Activated CD8-positive, alpha-beta T cell treated with anti-CD3 and anti-CD28 coated beads for 36 hours (primary cell): Measurements from ENCODE around the gene VPS37D. TPM values are rescaled to one million over a fixed set of nuclear protein-coding genes. Genes with fewer than 3 reads are reported as not detected.
"Not testable (repeated sequence)": the region's sequence is repeated elsewhere in the genome, so short reads cannot be mapped to it uniquely, and the experiment has no call there.

Experiments
- ATAC-seq: fragments of 200-7000 bp; cut with Tn5 transposase; one replicate; pipeline ENCODE4 v1.10.0; 2021; ENCODE audit warnings: mild to moderate bottlenecking, moderate library complexity
- CTCF ChIA-PET: fragments of 350-600 bp; sonication (Branson Sonifier 250); formaldehyde crosslinking; loops from one replicate; lab custom pipeline; 2021; ENCODE audit warnings: antibody characterized with exemption; lab: Charles Lee
- POLR2A ChIA-PET: fragments of 350-600 bp; sonication (Branson Sonifier 250); formaldehyde crosslinking; loops from one replicate; lab custom pipeline; 2021; ENCODE audit warnings: antibody characterized with exemption; lab: Charles Lee
- DNase-seq: peaks from one replicate; pipeline ENCODE4 v3.0.0-alpha.2; 2020
- H3K27ac Mint-ChIP-seq: one replicate; pipeline ENCODE4 v1.8.0; 2021; ENCODE audit warnings: mild to moderate bottlenecking, mixed read lengths
- H3K27me3 Mint-ChIP-seq: one replicate; pipeline ENCODE4 v1.8.0; 2021; ENCODE audit warnings: mixed read lengths
- H3K36me3 Mint-ChIP-seq: one replicate; pipeline ENCODE4 v1.8.0; 2021; ENCODE audit warnings: low read depth, mixed read lengths
- H3K4me1 Mint-ChIP-seq: one replicate; pipeline ENCODE4 v1.8.0; 2021; ENCODE audit warnings: low read depth, mixed read lengths
- H3K4me3 Mint-ChIP-seq: one replicate; pipeline ENCODE4 v1.8.0; 2021; ENCODE audit warnings: mild to moderate bottlenecking, moderate library complexity, mixed read lengths
- H3K9me3 Mint-ChIP-seq: one replicate; pipeline ENCODE4 v1.8.0; 2021; ENCODE audit warnings: mixed read lengths
- intact Hi-C: fragments of 100-400 bp; cut with micrococcal nuclease; formaldehyde crosslinking; loops from one replicate; pipeline ENCODE4 v1.10.0; 2022
- total RNA-seq, 2 experiments: library from RNA; stranded (reverse); gene quantifications; one replicate each; pipeline ENCODE4 v1.2.3, GENCODE V29; 2021
- TF ChIP-seq, protein P1 (sequence below): fragments of 200-600 bp; IDR thresholded peaks from one replicate; pipeline ENCODE4 v1.8.0; 2022; ENCODE audit warnings: antibody characterized with exemption, mild to moderate bottlenecking

The VPS37D gene
- total RNA-seq, 2 experiments from 2014 or later: 0.87 to 1.1 TPM

DNA sequence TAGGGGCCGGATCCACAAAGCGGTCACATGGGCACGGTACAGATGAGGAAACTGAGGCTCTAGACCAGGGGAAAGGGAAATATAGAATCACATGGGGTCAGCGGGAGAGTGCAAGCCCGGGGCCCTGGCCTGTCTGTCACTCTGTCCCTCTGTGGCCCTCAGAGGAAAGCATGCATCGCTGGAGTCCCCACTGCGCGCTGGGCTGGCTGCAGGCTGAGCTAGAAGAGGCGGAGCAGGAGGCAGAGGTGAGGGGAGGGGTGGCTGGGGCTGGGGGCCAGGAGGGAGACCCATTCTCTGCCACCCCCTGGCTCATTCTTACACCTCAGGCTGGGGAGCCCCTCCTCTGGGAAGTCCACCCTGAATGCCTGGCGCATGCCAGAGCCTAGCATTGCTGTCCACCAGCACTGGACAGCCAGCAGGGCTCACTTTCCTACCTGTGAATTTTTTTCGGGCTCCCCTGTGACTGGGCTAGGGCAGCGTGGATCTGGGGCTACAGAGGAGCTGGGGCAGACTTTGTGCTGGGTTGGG, 2.3 kb downstream of the VPS37D start:
- intact Hi-C loops: loop anchor here (2.0 to 5.0 kb wide), 2 partner anchors 57 to 63 kb away; no protein-coding TSS in a partner anchor
- no peak overlapping the region for H3K4me3 Mint-ChIP-seq

DNA sequence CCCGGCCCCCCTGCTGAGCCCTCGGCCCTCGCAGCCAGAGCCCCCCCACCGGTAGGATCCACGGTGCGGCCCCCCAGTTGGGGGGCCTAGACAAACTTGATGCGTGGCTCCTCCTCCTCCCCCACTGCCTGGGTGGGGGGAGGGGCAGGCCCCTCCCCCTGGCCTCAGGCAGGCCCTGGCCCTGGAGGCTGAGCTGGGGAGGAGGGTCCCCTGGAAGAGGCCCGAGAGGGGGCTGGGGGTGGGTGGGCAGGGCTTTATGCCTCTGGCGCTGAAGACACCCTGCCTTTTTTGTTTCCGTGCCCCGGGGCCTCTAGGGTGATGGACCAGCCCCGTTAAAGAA, 3.7 kb downstream of the VPS37D start:
- intact Hi-C loops: no loop called here
- POLR2A ChIA-PET: interaction anchor here (1.1 kb wide), 1 partner anchor 13 kb away, joined by 3 read pairs; the partner anchor contains the start of genes BUD23 and DNAJC30
- no peaks in the 10 kb centered on the region for H3K36me3 Mint-ChIP-seq
- H3K27ac Mint-ChIP-seq: no peak overlapping the region
- CTCF ChIA-PET: interaction anchor here (1.3 to 5.3 kb wide), 2 partner anchors 30 to 64 kb away, joined by 3 to 37 read pairs; no protein-coding TSS in a partner anchor
- no peaks in the 10 kb centered on the region for H3K9me3 Mint-ChIP-seq
- TF ChIP-seq, protein P1, sequence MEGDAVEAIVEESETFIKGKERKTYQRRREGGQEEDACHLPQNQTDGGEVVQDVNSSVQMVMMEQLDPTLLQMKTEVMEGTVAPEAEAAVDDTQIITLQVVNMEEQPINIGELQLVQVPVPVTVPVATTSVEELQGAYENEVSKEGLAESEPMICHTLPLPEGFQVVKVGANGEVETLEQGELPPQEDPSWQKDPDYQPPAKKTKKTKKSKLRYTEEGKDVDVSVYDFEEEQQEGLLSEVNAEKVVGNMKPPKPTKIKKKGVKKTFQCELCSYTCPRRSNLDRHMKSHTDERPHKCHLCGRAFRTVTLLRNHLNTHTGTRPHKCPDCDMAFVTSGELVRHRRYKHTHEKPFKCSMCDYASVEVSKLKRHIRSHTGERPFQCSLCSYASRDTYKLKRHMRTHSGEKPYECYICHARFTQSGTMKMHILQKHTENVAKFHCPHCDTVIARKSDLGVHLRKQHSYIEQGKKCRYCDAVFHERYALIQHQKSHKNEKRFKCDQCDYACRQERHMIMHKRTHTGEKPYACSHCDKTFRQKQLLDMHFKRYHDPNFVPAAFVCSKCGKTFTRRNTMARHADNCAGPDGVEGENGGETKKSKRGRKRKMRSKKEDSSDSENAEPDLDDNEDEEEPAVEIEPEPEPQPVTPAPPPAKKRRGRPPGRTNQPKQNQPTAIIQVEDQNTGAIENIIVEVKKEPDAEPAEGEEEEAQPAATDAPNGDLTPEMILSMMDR: no peak
- peaks cover 8% of the 10 kb centered on the region for H3K4me1 Mint-ChIP-seq
- DNase-seq: no peak
- peaks cover 8% of the 10 kb centered on the region for H3K27me3 Mint-ChIP-seq
- no peak overlapping the region for H3K4me3 Mint-ChIP-seq
- ATAC-seq: no peak

More for the DNA sequence above, 2.3 kb downstream of the VPS37D start:
- POLR2A ChIA-PET: no interaction called here
- TF ChIP-seq, protein P1: no peak
- DNase-seq (no peak), ATAC-seq (no peak)
- H3K36me3 Mint-ChIP-seq: no peaks in the 10 kb centered on the region
- no peak overlapping the region for H3K27ac Mint-ChIP-seq
- CTCF ChIA-PET: interaction anchor here (5.3 kb wide), 1 partner anchor 62 kb away, joined by 37 read pairs; no protein-coding TSS in a partner anchor
- H3K9me3 Mint-ChIP-seq: no peaks in the 10 kb centered on the region
- H3K4me1 Mint-ChIP-seq: peaks cover 11% of the 10 kb centered on the region
- H3K27me3 Mint-ChIP-seq: peaks cover 18% of the 10 kb centered on the region

DNA sequence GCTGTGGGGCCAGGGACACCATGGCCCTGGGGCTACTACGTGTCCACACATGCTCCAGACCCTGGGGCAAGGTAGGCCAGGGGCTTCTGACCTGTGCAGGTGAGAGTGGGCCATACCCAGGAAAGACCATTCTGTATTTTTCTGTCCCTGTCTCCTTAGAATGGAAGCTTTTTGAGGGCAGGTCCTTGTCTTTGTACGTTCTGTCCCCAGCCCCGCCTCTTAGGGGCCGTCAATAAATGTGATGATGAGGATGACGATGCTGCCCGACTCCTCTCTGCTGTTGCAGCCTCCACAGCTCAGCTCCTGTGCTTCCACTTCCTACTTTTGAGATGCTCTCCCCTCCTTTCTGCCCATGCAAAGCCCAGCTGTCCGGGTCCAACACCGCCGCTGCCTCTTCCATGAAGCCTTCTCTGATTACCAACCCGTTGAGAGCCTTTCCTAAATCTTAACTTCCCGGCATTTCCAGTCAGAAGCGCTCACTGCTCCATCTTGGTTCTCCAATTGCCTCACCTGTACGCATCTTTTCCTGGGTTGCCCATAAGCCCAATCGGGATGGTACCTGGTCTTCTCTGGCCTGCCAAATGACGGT, 4.3 kb downstream of the VPS37D start:
- Mint-ChIP-seq H3K36me3 (no peaks in the 10 kb centered on the region), H3K27me3 (peaks cover 8% of the 10 kb centered on the region), H3K4me3 (no peak overlapping the region), H3K27ac (no peak overlapping the region), H3K9me3 (no peaks in the 10 kb centered on the region), H3K4me1 (peaks cover 8% of the 10 kb centered on the region)
- CTCF ChIA-PET: interaction anchor here (1.3 to 5.3 kb wide), 2 partner anchors 29 to 64 kb away, joined by 3 to 37 read pairs; no protein-coding TSS in a partner anchor
- POLR2A ChIA-PET: interaction anchor here (1.1 kb wide), 1 partner anchor 12 kb away, joined by 3 read pairs; the partner anchor contains the start of genes BUD23 and DNAJC30
- TF ChIP-seq, protein P1: no peak
- DNase-seq: no peak
- intact Hi-C loops: no loop called here
- no peak for ATAC-seq

DNA sequence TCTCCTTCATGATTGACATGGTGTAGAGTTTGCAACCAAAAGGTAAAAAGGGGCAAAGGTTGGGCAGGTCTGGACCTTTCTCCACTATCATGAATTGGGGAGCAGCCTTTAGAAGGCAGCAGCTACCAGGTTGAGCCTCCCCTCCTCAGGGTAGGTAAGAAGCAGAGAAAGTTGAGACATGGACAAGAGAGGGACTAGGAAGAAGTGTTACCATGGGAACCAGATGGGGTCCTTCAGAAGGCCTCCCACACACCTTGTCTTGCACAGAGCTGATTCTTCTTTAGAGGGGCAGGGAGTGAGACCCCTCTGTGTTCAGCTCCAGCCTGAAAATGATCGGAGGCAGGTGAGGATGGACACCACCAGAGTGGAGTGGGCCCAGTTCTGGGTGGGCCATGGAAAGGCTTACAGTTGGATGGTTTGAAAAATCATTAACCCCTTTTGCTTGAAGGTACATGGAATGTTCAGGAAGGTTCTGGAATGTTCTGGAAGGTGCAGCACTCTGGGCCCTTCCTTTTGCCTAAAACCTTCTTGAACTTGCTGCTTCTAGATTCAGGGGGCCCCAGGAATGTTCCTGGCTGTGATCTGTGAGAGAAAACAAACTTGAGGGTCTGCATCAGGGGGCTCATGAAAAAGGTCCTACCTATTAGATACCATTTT, 7.0 kb downstream of the VPS37D start:
- ATAC-seq (no peak), DNase-seq (no peak)
- Mint-ChIP-seq H3K4me3 (no peak overlapping the region), H3K9me3 (peaks cover 2% of the 10 kb centered on the region), H3K27me3 (peaks cover 2% of the 10 kb centered on the region), H3K36me3 (peaks cover 18% of the 10 kb centered on the region), H3K4me1 (peaks cover 6% of the 10 kb centered on the region), H3K27ac (no peak overlapping the region)
- CTCF ChIA-PET: interaction anchor here (3.0 kb wide), 1 partner anchor 68 kb away, joined by 16 read pairs; no protein-coding TSS in a partner anchor
- TF ChIP-seq, protein P1: no peak
- POLR2A ChIA-PET: interaction anchor here (0.6 to 1.0 kb wide), 2 partner anchors 17 to 132 kb away, joined by 3 read pairs; no protein-coding TSS in a partner anchor
- intact Hi-C loops: no loop called here

DNA sequence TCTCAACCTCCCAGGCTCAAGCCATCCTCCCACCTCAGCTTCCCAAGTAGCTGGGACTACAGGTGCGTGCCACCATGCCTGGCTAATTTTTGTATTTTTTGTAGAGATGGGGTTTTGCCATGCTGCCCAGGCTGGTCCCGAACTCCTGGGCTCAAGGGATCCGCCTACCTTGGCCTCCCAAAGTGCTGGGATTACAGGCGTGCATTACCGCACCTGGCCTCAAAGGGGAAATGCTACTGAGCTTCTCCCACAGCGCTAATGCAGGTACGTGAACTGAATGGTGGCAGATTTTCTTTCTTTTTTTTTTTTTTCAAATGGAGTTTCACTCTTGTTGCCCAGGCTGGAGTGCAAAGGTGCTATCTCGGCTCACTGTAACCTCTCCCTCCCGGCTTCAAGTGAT, 8.4 kb downstream of the VPS37D start:
- H3K27me3 Mint-ChIP-seq, POLR2A ChIA-PET, H3K27ac Mint-ChIP-seq, intact Hi-C loops, H3K9me3 Mint-ChIP-seq, DNase-seq, ATAC-seq, H3K4me3 Mint-ChIP-seq: not testable (repeated sequence)
- Mint-ChIP-seq H3K36me3 (peaks cover 20% of the 10 kb centered on the region), H3K4me1 (peaks cover 20% of the 10 kb centered on the region)
- CTCF ChIA-PET: interaction anchor here (0.8 to 3.0 kb wide), 3 partner anchors 8 to 69 kb away, joined by 3 to 16 read pairs (median 3); no protein-coding TSS in a partner anchor
